Neuron (in vitro differentiated cells): ENCODE measurements around the gene EPHB2.
A peak's percentile ranks its signal among the peaks of the same experiment; 100 is the strongest.
"Not testable (repeated sequence)": the region's sequence is repeated elsewhere in the genome, so short reads cannot be mapped to it uniquely, and the experiment has no call there.

ENCODE experiments used
- H2AFZ ChIP-seq: one replicate; pipeline ENCODE4 v1.6.1; 2013; ENCODE audit warnings: low read depth, mild to moderate bottlenecking, inconsistent platforms, low read length, moderate library complexity
- H3K27me3 ChIP-seq: one replicate; pipeline ENCODE4 v1.6.1; 2013; ENCODE audit warnings: low read length; ENCODE audit not compliant: insufficient read depth
- H3K36me3 ChIP-seq: one replicate; pipeline ENCODE4 v1.6.1; 2013; ENCODE audit warnings: low read length; ENCODE audit not compliant: insufficient read depth
- H3K4me1 ChIP-seq: one replicate; pipeline ENCODE4 v1.6.1; 2013; ENCODE audit warnings: low read length; ENCODE audit not compliant: insufficient read depth
- H3K4me3 ChIP-seq: 2 replicates; pipeline ENCODE4 v1.5.1; 2013; ENCODE audit warnings: mild to moderate bottlenecking, low read length, moderate library complexity
- H3K9me3 ChIP-seq: one replicate; pipeline ENCODE4 v1.6.1; 2013; ENCODE audit warnings: low read length

The EPHB2 gene

DNA sequence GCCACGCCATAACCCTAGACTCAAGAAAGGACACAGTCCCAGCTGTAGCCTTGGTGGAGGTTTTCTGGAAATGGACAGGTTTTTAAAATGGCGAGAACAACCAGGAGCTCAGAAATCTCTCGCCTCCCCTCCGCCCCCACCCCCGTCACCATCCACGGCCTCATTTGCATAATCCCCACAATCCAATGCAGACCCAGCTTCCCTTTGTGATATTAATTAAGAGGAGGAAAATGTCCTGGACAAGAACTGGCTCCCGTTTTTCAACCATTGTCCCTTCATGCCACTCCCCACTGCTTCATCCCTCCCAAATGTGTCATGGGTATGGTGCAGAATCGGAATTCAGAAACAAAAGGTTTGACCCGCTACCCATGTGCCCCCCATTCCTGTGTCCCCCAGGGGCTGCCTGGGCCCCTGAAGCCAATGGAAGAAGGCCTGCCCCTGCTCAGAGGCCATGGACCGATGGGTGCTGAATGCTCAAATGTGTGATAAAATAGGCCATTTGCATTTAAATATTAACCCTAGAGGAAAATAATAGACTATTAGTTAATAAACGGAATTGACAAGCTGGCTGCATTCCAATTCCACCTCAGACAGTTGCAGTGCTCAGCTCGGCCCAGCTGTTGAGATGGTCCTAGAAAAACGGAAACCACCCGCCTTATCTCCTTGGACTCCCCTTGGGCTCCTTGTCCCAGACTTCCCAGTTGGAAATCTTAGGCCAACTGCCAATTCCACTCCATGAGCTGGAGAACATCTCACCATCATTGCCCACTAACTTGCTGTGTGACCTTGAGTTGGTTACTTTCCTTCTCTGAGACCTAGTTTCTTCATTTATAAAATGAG is 10.7 kb upstream of the EPHB2 start:
- no peak overlapping the region for H3K4me3 ChIP-seq
- H2AFZ ChIP-seq: no peak overlapping the region
- no peaks in the 10 kb centered on the region for H3K27me3 ChIP-seq
- H3K9me3 ChIP-seq: no peaks in the 10 kb centered on the region
- no peaks in the 10 kb centered on the region for H3K36me3 ChIP-seq
- no peaks in the 10 kb centered on the region for H3K4me1 ChIP-seq

DNA sequence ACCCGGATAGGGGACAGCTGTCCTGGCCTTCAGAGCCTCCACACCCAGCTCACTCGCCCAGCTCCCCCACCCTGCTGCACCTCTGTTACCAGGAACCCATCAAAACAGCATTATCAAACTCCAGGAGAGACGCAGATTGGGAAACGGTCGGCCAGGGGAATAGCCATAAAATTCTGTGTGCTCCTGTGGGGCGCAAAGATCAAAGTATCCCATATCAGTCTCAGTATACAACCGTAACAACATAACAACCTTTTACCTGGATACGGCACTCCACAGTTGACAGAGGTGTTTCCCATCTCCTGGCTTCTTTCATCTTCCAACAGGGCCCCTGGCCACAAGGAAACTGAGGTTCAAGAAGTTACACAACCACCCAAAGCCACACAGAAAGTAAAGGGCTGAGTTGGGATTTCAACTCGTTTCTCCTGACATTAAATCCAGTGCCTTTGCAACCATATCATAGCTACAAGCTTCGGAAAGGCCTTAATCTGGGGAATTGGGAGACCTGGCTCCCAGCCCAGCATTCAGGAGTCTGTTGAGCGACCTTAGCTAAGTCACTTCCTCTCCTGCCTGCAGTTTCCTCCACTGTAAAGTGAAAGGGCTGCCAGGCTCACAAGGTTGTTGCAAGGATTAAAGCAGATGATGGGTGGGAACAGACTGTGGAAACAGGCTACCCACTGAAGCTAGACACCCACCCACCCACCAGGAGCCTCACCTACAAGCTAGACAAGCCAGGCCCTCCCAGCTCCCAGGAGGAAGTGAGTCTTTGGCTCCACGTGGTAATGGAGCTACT is 8.1 kb upstream of the EPHB2 start:
- H3K27me3 ChIP-seq: no peaks in the 10 kb centered on the region
- H3K9me3 ChIP-seq: no peaks in the 10 kb centered on the region
- no peaks in the 10 kb centered on the region for H3K36me3 ChIP-seq
- H2AFZ ChIP-seq: no peak overlapping the region
- H3K4me1 ChIP-seq: no peaks in the 10 kb centered on the region
- H3K4me3 ChIP-seq: no peak overlapping the region

DNA sequence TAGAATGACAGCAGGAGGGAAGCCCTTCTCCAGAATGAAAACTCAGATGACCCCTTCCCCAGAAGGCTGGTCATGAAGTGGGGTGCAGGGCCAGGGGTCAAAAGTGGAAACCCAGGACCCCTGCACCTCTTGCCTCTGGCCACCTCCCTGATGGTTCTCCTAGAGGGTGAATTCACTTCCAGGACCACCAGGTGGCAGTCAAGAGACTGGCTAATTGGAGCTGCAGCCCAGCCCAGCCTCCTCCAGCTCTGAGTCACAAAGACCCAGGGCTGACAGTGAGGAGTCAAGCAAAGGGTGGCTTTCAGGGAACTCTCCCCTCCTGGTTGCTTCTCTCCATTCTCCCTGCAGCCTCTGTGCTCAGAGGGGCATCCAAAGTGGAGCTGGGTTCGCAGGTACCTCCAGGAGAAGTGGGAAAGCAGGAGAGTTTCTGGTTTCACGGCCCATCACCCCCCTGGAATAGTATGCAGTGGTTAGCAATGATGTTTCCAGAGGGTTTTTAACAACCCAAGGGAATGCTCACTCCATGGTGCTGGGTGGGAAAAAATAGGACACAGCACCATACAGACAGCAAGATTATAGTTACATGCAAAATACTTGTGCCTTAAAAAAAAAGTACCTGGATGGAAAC is 6.1 kb upstream of the EPHB2 start:
- no peaks in the 10 kb centered on the region for H3K27me3 ChIP-seq
- H3K36me3 ChIP-seq: no peaks in the 10 kb centered on the region
- H3K4me1 ChIP-seq: peaks cover 9% of the 10 kb centered on the region
- H3K9me3 ChIP-seq: no peaks in the 10 kb centered on the region
- no peak overlapping the region for H3K4me3 ChIP-seq
- H2AFZ ChIP-seq: no peak overlapping the region

DNA sequence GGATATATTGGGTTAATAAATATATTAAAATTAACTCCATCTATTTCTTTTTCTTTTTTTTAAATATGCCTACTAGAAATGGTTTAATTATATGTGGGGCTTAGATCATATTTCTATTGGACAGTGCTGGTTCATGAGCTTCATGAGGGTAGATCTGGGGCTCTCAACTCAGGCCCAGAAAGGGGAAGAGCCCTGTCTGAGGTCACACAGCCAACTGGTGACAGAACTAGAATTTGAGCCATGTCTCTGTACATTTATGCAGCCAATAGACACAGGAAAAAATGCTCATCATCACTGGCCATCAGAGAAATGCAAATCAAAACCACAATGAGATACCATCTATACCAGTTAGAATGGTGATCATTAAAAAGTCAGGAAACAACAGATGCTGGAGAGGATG is 5.1 kb upstream of the EPHB2 start:
- peaks cover 12% of the 10 kb centered on the region for H3K4me1 ChIP-seq
- H3K4me3 ChIP-seq: no peak overlapping the region
- H3K36me3 ChIP-seq: no peaks in the 10 kb centered on the region
- no peaks in the 10 kb centered on the region for H3K27me3 ChIP-seq
- H3K9me3 ChIP-seq: no peaks in the 10 kb centered on the region
- H2AFZ ChIP-seq: no peak overlapping the region

DNA sequence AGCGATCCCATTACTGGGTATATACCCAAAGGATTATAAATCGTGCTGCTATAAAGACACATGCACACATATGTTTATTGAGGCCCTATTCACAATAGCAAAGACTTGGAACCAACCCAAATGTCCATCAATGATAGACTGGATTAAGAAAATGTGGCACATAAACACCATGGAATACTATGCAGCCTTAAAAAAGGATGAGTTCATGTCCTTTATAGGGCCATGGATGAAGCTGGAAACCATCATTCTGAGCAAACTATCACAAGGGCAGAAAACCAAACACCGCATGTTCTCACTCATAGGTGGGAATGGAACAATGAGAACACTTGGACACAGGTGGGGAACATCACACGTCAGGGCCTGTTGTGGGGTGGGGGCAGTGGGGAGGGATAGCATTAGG is 4.5 kb upstream of the EPHB2 start:
- H3K4me3 ChIP-seq, H3K36me3 ChIP-seq, H2AFZ ChIP-seq, H3K27me3 ChIP-seq, H3K9me3 ChIP-seq: not testable (repeated sequence)
- H3K4me1 ChIP-seq: peaks cover 12% of the 10 kb centered on the region

DNA sequence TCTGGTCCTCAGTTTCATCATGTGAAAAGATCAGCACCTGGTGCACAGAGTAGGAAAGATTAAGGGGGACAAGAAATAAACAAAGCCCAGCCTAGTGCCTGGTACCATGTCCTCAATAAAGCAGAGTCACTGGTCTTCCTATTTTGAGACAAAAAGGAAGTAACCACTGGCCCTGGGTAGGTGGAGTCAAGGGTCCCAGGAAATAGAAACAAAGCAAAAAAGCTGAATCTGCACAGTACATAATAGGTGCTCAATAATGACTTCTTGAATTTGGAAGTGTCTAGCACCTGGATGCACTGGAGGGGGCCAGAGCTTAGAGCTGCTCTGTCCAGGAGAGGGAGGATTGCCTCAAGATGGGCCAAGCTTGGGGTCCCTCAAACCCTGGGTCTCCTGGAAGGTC is 1.9 kb upstream of the EPHB2 start:
- H3K9me3 ChIP-seq: no peaks in the 10 kb centered on the region
- H3K4me3 ChIP-seq: no peak overlapping the region
- no peak overlapping the region for H2AFZ ChIP-seq
- peaks cover 23% of the 10 kb centered on the region for H3K4me1 ChIP-seq
- H3K36me3 ChIP-seq: no peaks in the 10 kb centered on the region
- no peaks in the 10 kb centered on the region for H3K27me3 ChIP-seq

DNA sequence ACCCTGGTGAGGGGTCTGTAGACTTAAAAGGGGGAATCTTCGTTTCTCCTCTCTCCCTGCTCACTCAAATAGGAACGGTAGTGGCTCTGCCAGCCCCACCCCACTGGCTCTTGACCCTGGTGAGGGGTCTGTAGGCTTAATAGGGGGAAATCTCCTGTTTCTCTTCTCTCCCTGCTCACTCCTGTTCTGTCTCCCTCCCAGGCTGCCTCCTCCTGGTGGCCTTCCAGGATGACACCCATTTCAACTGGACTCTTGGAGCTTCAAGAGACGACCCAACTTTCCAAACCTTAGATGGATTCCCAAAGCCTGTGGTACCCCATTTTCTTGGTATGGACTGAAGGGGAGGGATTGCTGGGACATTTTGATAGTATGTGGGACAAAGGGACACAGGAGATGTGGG is 1.4 kb upstream of the EPHB2 start:
- H3K9me3 ChIP-seq: no peaks in the 10 kb centered on the region
- H3K4me3 ChIP-seq: peak overlapping the region; percentile 53
- peak overlapping the region; percentile 2 for H2AFZ ChIP-seq
- H3K36me3 ChIP-seq: no peaks in the 10 kb centered on the region
- H3K27me3 ChIP-seq: no peaks in the 10 kb centered on the region
- H3K4me1 ChIP-seq: peaks cover 23% of the 10 kb centered on the region

DNA sequence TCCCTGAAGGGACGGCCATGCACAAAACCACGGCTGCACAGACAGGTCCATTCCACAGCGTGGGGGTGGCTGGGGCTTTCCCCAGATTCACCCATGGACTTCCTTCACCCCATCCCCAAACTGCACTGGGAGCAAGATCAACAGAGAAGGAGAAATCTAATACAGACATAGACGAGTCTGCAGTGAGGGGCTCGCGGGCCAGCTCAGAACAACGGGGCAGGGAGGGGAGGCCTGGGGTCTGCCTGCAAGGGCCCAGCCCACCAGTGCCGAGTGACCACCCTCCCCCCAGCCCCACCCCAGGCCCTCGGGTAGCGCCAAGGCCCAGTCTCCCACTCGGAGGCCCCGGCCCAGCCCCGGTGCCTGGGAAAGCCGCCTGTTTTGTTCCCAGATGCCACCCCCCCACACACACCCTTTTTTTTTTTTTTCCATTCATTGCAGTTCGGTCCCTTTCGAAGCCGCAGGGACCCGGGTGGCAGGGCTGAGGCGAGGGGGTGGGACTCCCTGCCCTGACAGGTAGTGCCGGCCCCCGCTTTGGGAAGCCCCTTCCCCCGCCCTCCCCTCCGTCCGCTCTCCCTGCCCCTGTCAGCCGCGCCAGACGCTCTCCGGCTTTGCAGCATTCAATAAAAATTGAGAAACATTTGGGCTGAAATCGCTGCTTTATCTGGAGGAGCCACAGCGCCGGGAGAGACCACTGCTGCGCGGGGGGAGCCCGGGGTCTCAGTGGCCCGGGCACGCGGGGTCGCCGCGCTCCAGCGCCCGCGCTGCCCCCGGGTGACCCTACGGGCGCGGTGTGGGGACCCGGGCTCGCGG is 543 bp upstream of the EPHB2 start:
- Histone ChIP-seq H3K27me3 (no peaks in the 10 kb centered on the region), H3K4me3 (peak overlapping the region; percentile 53)

DNA sequence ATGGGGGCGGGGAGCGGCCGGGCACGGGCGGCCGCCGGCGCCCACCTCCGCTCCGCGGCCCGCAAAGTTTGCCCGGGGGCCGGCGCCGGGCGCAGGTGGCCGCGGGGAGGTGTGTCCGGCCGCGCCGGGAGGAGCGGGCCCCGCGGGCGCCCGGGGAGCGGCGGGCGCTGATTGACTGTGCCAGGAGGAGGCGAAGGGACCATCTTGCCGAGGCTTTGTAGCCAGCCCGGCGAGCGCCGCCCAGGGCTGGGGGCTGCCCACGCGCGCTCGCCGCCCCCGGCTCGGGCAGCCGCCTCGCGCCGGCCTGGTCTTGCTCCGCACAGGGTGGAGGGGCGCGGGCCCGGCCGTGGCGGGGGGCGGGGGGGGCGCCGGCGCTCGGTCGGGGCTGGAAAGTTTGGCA is 432 bp downstream of the EPHB2 start:
- Histone ChIP-seq H3K4me1 (peaks cover 23% of the 10 kb centered on the region), H2AFZ (no peak overlapping the region), H3K27me3 (no peaks in the 10 kb centered on the region), H3K9me3 (no peaks in the 10 kb centered on the region), H3K36me3 (peaks cover 6% of the 10 kb centered on the region), H3K4me3 (peak overlapping the region; percentile 53)

More for the DNA sequence above, 543 bp upstream of the EPHB2 start:
- Histone ChIP-seq H2AFZ (peak overlapping the region; percentile 2), H3K9me3 (no peaks in the 10 kb centered on the region), H3K36me3 (peaks cover 6% of the 10 kb centered on the region), H3K4me1 (peaks cover 23% of the 10 kb centered on the region)

DNA sequence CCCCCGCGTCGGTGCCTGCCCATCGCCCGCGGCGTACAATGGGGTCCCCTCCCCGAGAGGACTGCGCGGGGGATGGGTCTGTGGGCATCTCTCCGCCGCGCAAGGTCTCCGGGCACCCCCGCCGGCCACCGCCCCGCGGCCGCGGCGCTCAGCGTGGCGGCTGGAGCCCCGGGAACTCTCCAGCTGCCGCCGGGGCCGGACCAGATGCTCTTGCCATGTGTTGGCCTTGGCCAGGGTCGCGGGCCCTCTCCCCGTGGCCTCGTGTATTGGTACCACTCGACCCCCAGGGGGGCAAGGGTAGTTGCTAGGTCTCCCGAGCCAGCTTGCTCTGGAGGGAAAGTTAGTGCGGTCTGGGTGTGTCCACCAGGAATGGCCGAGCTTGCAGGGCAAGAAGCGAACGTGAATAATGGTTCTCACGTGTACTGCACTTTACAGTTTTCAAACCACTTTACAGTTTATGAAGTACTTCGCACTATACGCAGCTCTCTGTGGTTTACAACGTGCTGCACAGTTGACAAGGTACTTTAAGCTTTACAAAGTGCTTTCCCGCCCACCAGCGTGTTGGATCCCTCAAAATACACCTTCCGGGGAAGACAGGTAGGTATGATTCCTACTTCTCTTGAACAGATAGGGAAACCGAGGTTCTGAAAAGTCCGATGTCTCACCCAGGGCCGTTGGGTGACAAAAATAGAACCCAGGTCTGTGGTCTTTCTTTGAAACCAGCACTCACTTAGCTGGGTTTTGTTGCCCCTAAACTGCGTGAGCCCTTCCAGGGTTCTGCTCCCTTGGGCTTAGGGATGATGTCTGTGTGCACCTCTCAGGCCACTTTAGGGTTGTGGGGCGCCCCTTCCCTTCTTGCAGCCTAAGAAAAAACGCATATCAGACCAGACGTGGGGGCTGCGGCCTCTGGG is 1.2 kb downstream of the EPHB2 start:
- peaks cover 6% of the 10 kb centered on the region for H3K36me3 ChIP-seq
- no peaks in the 10 kb centered on the region for H3K9me3 ChIP-seq
- no peak overlapping the region for H2AFZ ChIP-seq
- peaks cover 23% of the 10 kb centered on the region for H3K4me1 ChIP-seq
- H3K27me3 ChIP-seq: no peaks in the 10 kb centered on the region
- H3K4me3 ChIP-seq: peak overlapping the region; percentile 53

DNA sequence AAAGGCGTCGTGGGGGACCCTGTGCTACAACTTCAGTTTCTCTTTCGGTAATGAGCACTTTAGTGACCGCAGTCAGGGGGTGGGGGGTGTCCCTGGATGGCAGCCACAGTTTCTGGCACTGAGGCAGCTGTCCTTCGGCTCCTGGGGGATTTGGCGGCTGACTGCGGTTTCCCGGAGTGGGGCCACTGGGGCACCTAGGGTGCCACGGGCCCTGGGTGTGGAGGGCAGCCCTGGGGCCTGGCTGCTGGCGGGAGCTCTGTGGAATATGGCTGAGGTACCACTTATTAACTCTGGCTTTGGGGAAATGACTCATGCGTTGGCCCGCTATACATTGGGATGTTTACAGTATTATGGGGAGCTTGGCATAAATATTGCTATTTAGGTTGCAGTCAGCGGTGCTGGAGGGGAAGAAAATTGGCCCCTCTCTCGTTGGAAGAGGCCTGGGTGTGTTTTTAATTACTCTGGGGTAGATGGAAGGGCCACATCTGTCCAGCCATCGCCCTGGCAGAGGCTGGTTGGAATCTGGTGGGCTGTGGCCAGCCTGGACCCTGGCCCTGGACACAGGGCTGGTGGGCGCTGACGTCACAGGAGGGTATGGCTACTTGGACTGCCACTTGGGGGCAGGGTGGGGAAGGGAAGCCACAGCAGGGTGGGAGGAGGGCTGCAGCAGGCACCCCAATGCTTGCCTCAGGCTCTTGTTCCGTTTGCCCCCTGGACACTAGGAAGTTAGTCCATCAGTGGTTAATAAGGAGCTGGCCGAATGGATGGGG is 2.0 kb downstream of the EPHB2 start:
- peaks cover 9% of the 10 kb centered on the region for H3K36me3 ChIP-seq
- no peaks in the 10 kb centered on the region for H3K9me3 ChIP-seq
- peak overlapping the region; percentile 53 for H3K4me3 ChIP-seq
- peaks cover 23% of the 10 kb centered on the region for H3K4me1 ChIP-seq
- no peak overlapping the region for H2AFZ ChIP-seq
- H3K27me3 ChIP-seq: no peaks in the 10 kb centered on the region
